Measurements from ENCODE around the gene SYNGAP1. TPM values are rescaled to one million over a fixed set of nuclear protein-coding genes. Genes with fewer than 3 reads are reported as not detected.

SYNGAP1 gene
- polyA plus RNA-seq, 1 donor (not counting 4 experiments of a cell fraction or from before 2014, with no cell fraction given): 2.1 TPM

- no peak for FAIRE-seq
- dilution Hi-C loops (cut with MboI; ENCODE audit: extremely low pct_ligation_motif_present, low sequenced_read_pairs): no loop called here
Measured at GRCh38 chr6:33459226-33459625, 39.4 kb downstream of the SYNGAP1 start.

GRCh38 chr6:33466075-33466735 lies 46.3 kb downstream of the SYNGAP1 start:
- Histone ChIP-seq H3K4me3 (ENCODE audit: control insufficient read depth in 2 of 3, extremely low read depth in 1 of 3, insufficient read depth in 2 of 3, low read depth in 1 of 3, low read length in 3 of 3) (no peak overlapping the region), H3K4me1 (ENCODE audit: control insufficient read depth, extremely low read depth, insufficient read depth, low read length) (no peaks in the 10 kb centered on the region), H3K9me3 (ENCODE audit: control insufficient read depth, low read depth, low read length) (no peaks in the 10 kb centered on the region), H3K79me2 (ENCODE audit: control insufficient read depth, insufficient read depth, low read length) (no peaks in the 10 kb centered on the region), H3K27me3 (ENCODE audit: control insufficient read depth, extremely low read depth, insufficient read depth, low read length) (no peaks in the 10 kb centered on the region), H3K9ac (ENCODE audit: control insufficient read depth, extremely low read depth, insufficient read depth, low read length) (no peak overlapping the region), H3K4me2 (ENCODE audit: control insufficient read depth, extremely low read depth, insufficient read depth, low read depth, low read length) (no peak overlapping the region), H3K36me3 (ENCODE audit: control insufficient read depth in 2 of 2, extremely low read depth in 1 of 2, insufficient read depth in 2 of 2, low read length in 2 of 2) (no peaks in the 10 kb centered on the region), H3K27ac (ENCODE audit: control insufficient read depth, insufficient read depth, low read length) (no peak overlapping the region), H4K20me1 (ENCODE audit: control insufficient read depth, extremely low read depth, insufficient read depth, low read length) (no peaks in the 10 kb centered on the region), H2AFZ (ENCODE audit: control insufficient read depth, low read length) (no peak overlapping the region), H3K9me1 (ENCODE audit: control insufficient read depth, extremely low read depth, insufficient read depth, low read length) (no peaks in the 10 kb centered on the region)
- FAIRE-seq (no peak), DNase-seq (ENCODE audit: low read depth, low spot score) (no peak)
- dilution Hi-C loops (cut with MboI; ENCODE audit: extremely low pct_ligation_motif_present, low sequenced_read_pairs): no loop called here
- no peak for TF ChIP-seq EZH2 (IDR thresholded peaks at IDR 0.05; ENCODE audit: low read length)
- no peak for TF ChIP-seq CTCF (optimal IDR thresholded peaks at IDR 0.05 in 1 of 3, IDR thresholded peaks at IDR 0.05 in 1 of 3, conservative IDR thresholded peaks at IDR 0.05 in 1 of 3; ENCODE audit: extremely low read depth in 1 of 3, insufficient read depth in 2 of 3, low read length in 3 of 3)

More at GRCh38 chr6:33459226-33459625, 39.4 kb downstream of the SYNGAP1 start:
- Histone ChIP-seq H3K27ac (ENCODE audit: control insufficient read depth, insufficient read depth, low read length) (no peak overlapping the region), H3K79me2 (ENCODE audit: control insufficient read depth, insufficient read depth, low read length) (peaks cover 16% of the 10 kb centered on the region), H3K27me3 (ENCODE audit: control insufficient read depth, extremely low read depth, insufficient read depth, low read length) (no peaks in the 10 kb centered on the region), H3K9me1 (ENCODE audit: control insufficient read depth, extremely low read depth, insufficient read depth, low read length) (peaks cover 2% of the 10 kb centered on the region), H3K9ac (ENCODE audit: control insufficient read depth, extremely low read depth, insufficient read depth, low read length) (no peak overlapping the region), H2AFZ (ENCODE audit: control insufficient read depth, low read length) (no peak overlapping the region), H4K20me1 (ENCODE audit: control insufficient read depth, extremely low read depth, insufficient read depth, low read length) (no peaks in the 10 kb centered on the region), H3K4me2 (ENCODE audit: control insufficient read depth, extremely low read depth, insufficient read depth, low read depth, low read length) (no peak overlapping the region), H3K9me3 (ENCODE audit: control insufficient read depth, low read depth, low read length) (no peaks in the 10 kb centered on the region), H3K36me3 (ENCODE audit: control insufficient read depth in 2 of 2, extremely low read depth in 1 of 2, insufficient read depth in 2 of 2, low read length in 2 of 2) (peaks cover 3 to 10% of the 10 kb centered on the region in 2 experiments), H3K4me1 (ENCODE audit: control insufficient read depth, extremely low read depth, insufficient read depth, low read length) (peaks cover 5% of the 10 kb centered on the region), H3K4me3 (ENCODE audit: control insufficient read depth in 2 of 3, extremely low read depth in 1 of 3, insufficient read depth in 2 of 3, low read depth in 1 of 3, low read length in 3 of 3) (no peak overlapping the region)
- DNase-seq (ENCODE audit: low read depth, low spot score): no peak
- TF ChIP-seq EZH2 (IDR thresholded peaks at IDR 0.05; ENCODE audit: low read length): no peak
- TF ChIP-seq CTCF (optimal IDR thresholded peaks at IDR 0.05 in 1 of 3, IDR thresholded peaks at IDR 0.05 in 1 of 3, conservative IDR thresholded peaks at IDR 0.05 in 1 of 3; ENCODE audit: extremely low read depth in 1 of 3, insufficient read depth in 2 of 3, low read length in 3 of 3): no peak
